H1 (cell line): Measurements from ENCODE around the gene PFKFB1. TPM values are rescaled to one million over a fixed set of nuclear protein-coding genes. Genes with fewer than 3 reads are reported as not detected.

Experiments
- CTCF ChIA-PET: fragments of 300-600 bp; sonication (Branson Sonifier 250); formaldehyde crosslinking; loops from one replicate; lab custom pipeline; 2021; ENCODE audit not compliant: partially characterized antibody; lab: Charles Lee
- POLR2A ChIA-PET: fragments of 300-600 bp; sonication (Branson Sonifier 250); formaldehyde crosslinking; loops from one replicate; lab custom pipeline; 2021; ENCODE audit warnings: inconsistent platforms; ENCODE audit not compliant: partially characterized antibody; lab: Charles Lee
- DNase-seq, 2 experiments: peaks; one replicate each; pipeline versions ENCODE4 v3.0.0 to v3.0.0-alpha.2; 2010 to 2022; ENCODE audit warnings: low spot score in 2 of 2, low read depth in 1 of 2, mixed read lengths in 1 of 2
- FAIRE-seq: peaks from 2 replicates; lab custom pipeline; 2011; peaks lifted over from hg19 to GRCh38; lab: Jason Lieb, UNC
- H2AFZ ChIP-seq: 2 replicates; pipeline ENCODE4 v1.8.1; 2012; ENCODE audit warnings: low read length, inconsistent platforms
- H2AK5ac ChIP-seq: 2 replicates; pipeline ENCODE4 v1.6.1; 2013; ENCODE audit warnings: low read depth, low read length
- H2BK120ac ChIP-seq: replicated peaks from 2 replicates; pipeline ENCODE3; 2013; ENCODE audit warnings: low read depth, low read length, inconsistent platforms
- H2BK12ac ChIP-seq: 2 replicates; pipeline ENCODE4 v1.6.1; 2013; ENCODE audit warnings: low read depth, low read length
- H2BK15ac ChIP-seq: 2 replicates; pipeline ENCODE4 v1.6.1; 2013; ENCODE audit warnings: low read length
- H2BK20ac ChIP-seq: 2 replicates; pipeline ENCODE4 v1.6.1; 2013; ENCODE audit warnings: low read length
- H2BK5ac ChIP-seq: 2 replicates; pipeline ENCODE4 v1.6.1; 2013; ENCODE audit warnings: low read depth, low read length
- H3K14ac ChIP-seq: 2 replicates; pipeline ENCODE4 v1.6.1; 2013; ENCODE audit warnings: inconsistent platforms; ENCODE audit not compliant: insufficient read length
- H3K18ac ChIP-seq: 2 replicates; pipeline ENCODE4 v1.6.1; 2013; ENCODE audit warnings: low read length; ENCODE audit errors: extremely low read depth
- H3K23ac ChIP-seq: 2 replicates; pipeline ENCODE4 v1.6.1; 2013; ENCODE audit warnings: inconsistent platforms; ENCODE audit not compliant: insufficient read length
- H3K23me2 ChIP-seq: 2 replicates; pipeline ENCODE4 v1.6.1; 2013; ENCODE audit warnings: low read depth, low read length
- H3K27ac ChIP-seq: 2 replicates; pipeline ENCODE4 v1.6.1; 2011; ENCODE audit warnings: low read depth, low read length, inconsistent platforms
- H3K27me3 ChIP-seq, 4 experiments: replicated peaks in 1 of 4; 1 replicate in 1 of 4; 2 replicates in 3 of 4; pipeline versions ENCODE4 v1.6.1 to v1.8.1; 2011 to 2013; ENCODE audit warnings: low read length in 3 of 4, mild to moderate bottlenecking in 3 of 4, inconsistent platforms in 2 of 4, mixed read lengths in 2 of 4, moderate library complexity in 1 of 4; ENCODE audit not compliant: control insufficient read depth in 3 of 4, insufficient read depth in 3 of 4; ENCODE audit errors: extremely low read depth in 1 of 4
- H3K36me3 ChIP-seq, 4 experiments: 2 replicates each; pipeline versions ENCODE4 v1.6.1 to v1.8.1; 2011 to 2013; ENCODE audit warnings: mild to moderate bottlenecking in 4 of 4, low read length in 3 of 4, moderate library complexity in 2 of 4, control low read depth in 1 of 4, inconsistent platforms in 1 of 4; ENCODE audit not compliant: insufficient read depth in 4 of 4, control insufficient read depth in 2 of 4
- H3K4ac ChIP-seq: replicated peaks from 2 replicates; pipeline ENCODE3; 2013; ENCODE audit warnings: low read length, low read depth, mixed read lengths, inconsistent platforms; ENCODE audit not compliant: insufficient read length
- H3K4me1 ChIP-seq, 4 experiments: replicated peaks in 1 of 4; 1 replicate in 1 of 4; 2 replicates in 3 of 4; pipeline versions ENCODE4 v1.6.1 to v1.8.1; 2011 to 2013; ENCODE audit warnings: low read length in 3 of 4, inconsistent platforms in 2 of 4, mixed read lengths in 1 of 4; ENCODE audit not compliant: insufficient read depth in 4 of 4, control insufficient read depth in 3 of 4
- H3K4me2 ChIP-seq, 2 experiments: 2 replicates each; pipeline versions ENCODE4 v1.6.1 to v1.8.1; 2011 to 2013; ENCODE audit warnings: low read depth in 2 of 2, low read length in 2 of 2, control low read depth in 1 of 2, inconsistent platforms in 1 of 2, mild to moderate bottlenecking in 1 of 2; ENCODE audit not compliant: insufficient read depth in 1 of 2
- H3K4me3 ChIP-seq, 4 experiments: fragments of 200-600, 300-600 bp in 1 of 4; sonication (generic), shearing (Covaris generic), sonication (Bioruptor Twin) in 1 of 4; 2 replicates each; pipeline versions ENCODE4 v1.5.1 to v1.8.1; 2011 to 2016; ENCODE audit warnings: low read length in 4 of 4, low read depth in 3 of 4, control low read depth in 2 of 4, inconsistent platforms in 2 of 4, mild to moderate bottlenecking in 2 of 4, mixed read lengths in 1 of 4, moderate library complexity in 1 of 4; ENCODE audit not compliant: insufficient read depth in 2 of 4; ENCODE audit errors: extremely low read depth in 1 of 4
- H3K56ac ChIP-seq: replicated peaks from 2 replicates; pipeline ENCODE3; 2013; ENCODE audit warnings: low read depth, mild to moderate bottlenecking, mixed read lengths, low read length, inconsistent platforms; ENCODE audit not compliant: insufficient read length
- H3K79me1 ChIP-seq: 2 replicates; pipeline ENCODE4 v1.6.1; 2013; ENCODE audit warnings: low read depth, low read length, control low read depth
- H3K79me2 ChIP-seq, 2 experiments: 2 replicates each; pipeline versions ENCODE4 v1.6.1 to v1.8.1; 2012 to 2013; ENCODE audit warnings: low read length in 2 of 2, mild to moderate bottlenecking in 2 of 2, inconsistent platforms in 1 of 2; ENCODE audit not compliant: insufficient read depth in 2 of 2, control insufficient read depth in 1 of 2
- H3K9ac ChIP-seq, 4 experiments: replicated peaks in 1 of 4; 1 replicate in 1 of 4; 2 replicates in 3 of 4; pipeline versions ENCODE4 v1.6.1 to v1.8.1; 2011 to 2013; ENCODE audit warnings: low read depth in 3 of 4, low read length in 3 of 4, control low read depth in 2 of 4, mild to moderate bottlenecking in 2 of 4, moderate library complexity in 2 of 4, inconsistent platforms in 1 of 4; ENCODE audit errors: extremely low read depth in 1 of 4
- H3K9me3 ChIP-seq, 2 experiments: 2 replicates each; pipeline versions ENCODE4 v1.6.1 to v1.8.1; 2012 to 2013; ENCODE audit warnings: mild to moderate bottlenecking in 2 of 2, moderate library complexity in 2 of 2, control low read depth in 1 of 2, inconsistent platforms in 1 of 2, low read depth in 1 of 2, low read length in 1 of 2, mixed read lengths in 1 of 2; ENCODE audit not compliant: insufficient read depth in 2 of 2
- H4K20me1 ChIP-seq, 2 experiments: replicated peaks in 1 of 2; 2 replicates each; pipeline versions ENCODE3 to v1.8.1; 2011 to 2013; ENCODE audit warnings: inconsistent platforms in 2 of 2, low read length in 2 of 2, mild to moderate bottlenecking in 1 of 2; ENCODE audit not compliant: insufficient read depth in 2 of 2, control insufficient read depth in 1 of 2
- H4K5ac ChIP-seq: 2 replicates; pipeline ENCODE4 v1.6.1; 2013; ENCODE audit warnings: low read length, low read depth, mixed read lengths, inconsistent platforms; ENCODE audit not compliant: insufficient read length
- H4K8ac ChIP-seq: 2 replicates; pipeline ENCODE4 v1.8.0; 2013; ENCODE audit warnings: mild to moderate bottlenecking, moderate library complexity, low read length, inconsistent platforms; ENCODE audit not compliant: insufficient read depth; ENCODE audit errors: extremely low read depth
- H4K91ac ChIP-seq: replicated peaks from 2 replicates; pipeline ENCODE3; 2013; ENCODE audit warnings: low read length, mixed read lengths, inconsistent platforms; ENCODE audit not compliant: insufficient read length
- ATF2 ChIP-seq: IDR thresholded peaks from 2 replicates; pipeline ENCODE4 v1.6.1; 2012; ENCODE audit warnings: low read length, inconsistent platforms
- BACH1 ChIP-seq: IDR thresholded peaks from 2 replicates; pipeline ENCODE4 v1.6.1; 2012; ENCODE audit warnings: low read length, improper control_type of control experiment
- BRCA1 ChIP-seq: IDR thresholded peaks from 2 replicates; pipeline ENCODE4 v1.6.1; 2012; ENCODE audit warnings: low read depth, low read length, improper control_type of control experiment
- CEBPB ChIP-seq: IDR thresholded peaks from 2 replicates; pipeline ENCODE4 v1.6.1; 2012; ENCODE audit warnings: low read depth, low read length
- EP300 ChIP-seq, 2 experiments: IDR thresholded peaks; 1 replicate in 1 of 2; 2 replicates in 1 of 2; pipeline ENCODE4 v1.6.1; 2011 to 2012; ENCODE audit warnings: low read depth in 2 of 2, low read length in 2 of 2, mild to moderate bottlenecking in 2 of 2, borderline replicate concordance in 1 of 2, inconsistent platforms in 1 of 2, moderate library complexity in 1 of 2
- GTF2F1 ChIP-seq: IDR thresholded peaks from 2 replicates; pipeline ENCODE4 v1.6.1; 2012; ENCODE audit warnings: low read depth, low read length, improper control_type of control experiment, borderline replicate concordance
- NRF1 ChIP-seq: IDR thresholded peaks from 2 replicates; pipeline ENCODE4 v1.6.1; 2011; ENCODE audit warnings: mild to moderate bottlenecking, low read depth, low read length, improper control_type of control experiment
- POLR2AphosphoS5 ChIP-seq: IDR thresholded peaks from 2 replicates; pipeline ENCODE4 v1.6.1; 2011; ENCODE audit warnings: low read depth, low read length
- RFX5 ChIP-seq: IDR thresholded peaks from 2 replicates; pipeline ENCODE4 v1.6.1; 2011; ENCODE audit warnings: low read depth, low read length, improper control_type of control experiment, borderline replicate concordance
- RNF2 ChIP-seq: fragments of 200-900, 300-1000 bp; sonication (generic); IDR thresholded peaks from 2 replicates; pipeline ENCODE4 v1.7.1; 2016; ENCODE audit warnings: borderline replicate concordance, low read depth, mild to moderate bottlenecking, antibody characterized with exemption, low read length; ENCODE audit not compliant: poor library complexity, severe bottlenecking; ENCODE audit errors: missing control alignments
- SAP30 ChIP-seq: fragments of 300-600 bp; sonication (generic); IDR thresholded peaks from 2 replicates; pipeline ENCODE4 v1.7.1; 2012; ENCODE audit warnings: low read length, moderate library complexity, mild to moderate bottlenecking, inconsistent platforms; ENCODE audit not compliant: insufficient read depth, insufficient replicate concordance
- SP4 ChIP-seq: IDR thresholded peaks from 2 replicates; pipeline ENCODE4 v1.6.1; 2012; ENCODE audit warnings: low read length, inconsistent platforms
- WGBS, 2 experiments: shearing (Covaris generic) in 1 of 2; methylation state at CpG; one replicate each; pipeline versions ENCODE4 v1.1.6 to v1.1.7; 2013 to 2015; ENCODE audit warnings: low lambda C conversion rate in 2 of 2, mixed read lengths in 2 of 2, inconsistent platforms in 1 of 2, low coverage in 1 of 2, missing lambda C conversion rate in 1 of 2; ENCODE audit not compliant: insufficient replicate concordance in 2 of 2, insufficient coverage in 1 of 2, insufficient read length in 1 of 2; ENCODE audit errors: extremely low coverage in 1 of 2, missing lambda C conversion rate in 1 of 2; 5-methylcytosine and 5-hydroxymethylcytosine counted together
- polyA plus RNA-seq, 7 experiments: library from polyadenylated mRNA; depleted of rRNA in 3 of 7; stranded (reverse) in 5 of 7; unstranded in 2 of 7; fragments of >200 nt in 5 of 7; fragments of 200-250 nt in 2 of 7; gene quantifications; 1 replicate in 5 of 7; 2 replicates in 1 of 7; 4 replicates in 1 of 7; pipeline versions ENCODE4 v1.2.1 to v1.2.3, GENCODE V29; 2011 to 2013; ENCODE audit warnings: missing spikeins in 2 of 7, mixed read lengths in 2 of 7
- total RNA-seq: library from RNA; stranded (reverse); fragmentation: NEBNext Ultra II Directional; extraction: Animal tissue kit (Norgen Biotek cat#: 25700); gene quantifications from 2 replicates; pipeline ENCODE4 v1.2.1, GENCODE V29; 2021

Gene PFKFB1
- total and polyA plus RNA-seq, 2 of the 8 experiments (the other 6 are each of a cell fraction or from before 2014, with no cell fraction given): 0.26 to 0.30 TPM

DNA sequence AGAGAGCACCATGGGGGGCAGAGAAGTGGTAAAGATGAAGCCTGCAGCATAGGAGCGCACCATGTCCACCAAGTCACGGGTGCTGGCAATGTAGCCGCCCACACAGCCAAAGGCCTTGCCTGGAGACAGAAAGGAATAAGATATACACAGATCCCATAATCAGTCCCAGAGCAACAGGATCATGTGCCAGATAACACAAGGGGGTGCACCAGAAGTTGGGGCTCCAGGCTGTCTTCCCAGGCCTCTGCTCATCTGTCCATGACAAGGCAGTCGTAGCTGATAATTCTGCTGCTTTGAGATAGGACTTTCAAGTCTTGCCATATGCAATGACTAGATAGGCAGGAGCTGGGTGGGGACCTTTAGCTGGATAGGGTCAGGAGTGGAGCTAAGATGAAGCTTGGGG is 20.9 kb upstream of the PFKFB1 start:
- no peak overlapping the region for H2BK15ac ChIP-seq
- no peak for FAIRE-seq
- no peak overlapping the region for H4K5ac ChIP-seq
- no peak overlapping the region for H2BK5ac ChIP-seq
- H3K79me1 ChIP-seq: no peaks in the 10 kb centered on the region
- H2BK12ac ChIP-seq: no peak overlapping the region
- no peaks in the 10 kb centered on the region for H3K36me3 ChIP-seq
- H3K4me3 ChIP-seq: no peak overlapping the region
- no peak overlapping the region for H2BK120ac ChIP-seq
- H3K14ac ChIP-seq: no peak overlapping the region
- no peak overlapping the region for H3K56ac ChIP-seq
- no peak overlapping the region for H3K9ac ChIP-seq
- DNase-seq: no peak
- H3K27me3 ChIP-seq: no peaks in the 10 kb centered on the region
- H3K27ac ChIP-seq: no peak overlapping the region
- no peak overlapping the region for H2BK20ac ChIP-seq
- no peaks in the 10 kb centered on the region for H3K79me2 ChIP-seq
- CTCF ChIA-PET: interaction anchor here (0.6 to 1.3 kb wide), 2 partner anchors 12 to 1233 kb away, joined by 3 to 4 read pairs; no protein-coding TSS in a partner anchor
- WGBS, 2 experiments: 94% methylated on average over 4 of the region's 4 CpGs; no CpG with 5 or more reads in 1 of the 2 experiments
- H4K8ac ChIP-seq: no peak overlapping the region
- H3K4me2 ChIP-seq: no peak overlapping the region
- H3K4ac ChIP-seq: no peak overlapping the region
- no peaks in the 10 kb centered on the region; the same call in 1 of the 2 replicates for H3K23me2 ChIP-seq
- no peak overlapping the region for H2AFZ ChIP-seq
- no peaks in the 10 kb centered on the region for H3K4me1 ChIP-seq
- H4K20me1 ChIP-seq: no peaks in the 10 kb centered on the region
- no peak overlapping the region for H4K91ac ChIP-seq
- no peak overlapping the region for H2AK5ac ChIP-seq
- POLR2A ChIA-PET: interaction anchor here (0.7 kb wide), 1 partner anchor 15 kb away, joined by 3 read pairs; the partner anchor contains the start of gene APEX2
- no peak overlapping the region for H3K23ac ChIP-seq
- H3K18ac ChIP-seq: no peak overlapping the region
- no peaks in the 10 kb centered on the region for H3K9me3 ChIP-seq
- no peak for TF ChIP-seq SAP30
- no peak for TF ChIP-seq RNF2
- no peak for TF ChIP-seq RFX5
- TF ChIP-seq GTF2F1: no peak
- TF ChIP-seq BACH1: no peak
- TF ChIP-seq POLR2AphosphoS5: no peak
- no peak for TF ChIP-seq NRF1
- TF ChIP-seq BRCA1: no peak
- TF ChIP-seq EP300 (IDR thresholded peaks at IDR 0.05; ENCODE audit: borderline replicate concordance in 1 of 2, low read depth in 2 of 2, low read length in 2 of 2): no peak
- TF ChIP-seq SP4: no peak
- no peak for TF ChIP-seq ATF2
- no peak for TF ChIP-seq CEBPB
